Measurements from ENCODE around the gene FAM217B. TPM values are rescaled to one million over a fixed set of nuclear protein-coding genes. Genes with fewer than 3 reads are reported as not detected.

FAM217B gene
- total RNA-seq, 4 donors from 2014 or later: 5.7 to 10.7 (median 7.9) TPM

- no peak for TF ChIP-seq CTCF (IDR thresholded peaks at IDR 0.05; ENCODE audit: low read depth)
Measured at GRCh38 chr20:59958626-59959025, 18.4 kb downstream of the FAM217B start.

- no peak for TF ChIP-seq CTCF (IDR thresholded peaks at IDR 0.05; ENCODE audit: low read depth)
Measured at GRCh38 chr20:59961423-59961822, 21.2 kb downstream of the FAM217B start.

GRCh38 chr20:59962155-59962554, 22.0 kb downstream of the FAM217B start:
- no peak for TF ChIP-seq CTCF (IDR thresholded peaks at IDR 0.05; ENCODE audit: low read depth)

- no peak for TF ChIP-seq CTCF (IDR thresholded peaks at IDR 0.05; ENCODE audit: low read depth)
Measured at GRCh38 chr20:59966428-59966827, 26.2 kb downstream of the FAM217B start.

GRCh38 chr20:59971428-59971827, 31.2 kb downstream of the FAM217B start:
- TF ChIP-seq CTCF (IDR thresholded peaks at IDR 0.05; ENCODE audit: low read depth): no peak

GRCh38 chr20:59972037-59972801, 32.0 kb downstream of the FAM217B start:
- no peak for TF ChIP-seq CTCF (IDR thresholded peaks at IDR 0.05; ENCODE audit: low read depth)

- TF ChIP-seq CTCF (IDR thresholded peaks at IDR 0.05; ENCODE audit: low read depth): no peak
Measured at GRCh38 chr20:59976156-59976782, 36.1 kb downstream of the FAM217B start.
